GM23248 (cell line): ENCODE data around the gene TBX19.
"Not testable (repeated sequence)": the region's sequence is repeated elsewhere in the genome, so short reads cannot be mapped to it uniquely, and the experiment has no call there.

Experiments
- EZH2 ChIP-seq: fragments of 200-600 bp; sonication (generic); IDR thresholded peaks from 2 replicates; pipeline ENCODE4 v1.6.1; 2018; ENCODE audit warnings: antibody characterized with exemption, mild to moderate bottlenecking; ENCODE audit not compliant: insufficient read depth, poor library complexity, severe bottlenecking
- EZH2phosphoT487 ChIP-seq: fragments of 200-600 bp; sonication (generic); IDR thresholded peaks from 2 replicates; pipeline ENCODE4 v1.6.1; 2018; ENCODE audit warnings: antibody characterized with exemption, moderate library complexity, mild to moderate bottlenecking, low read depth; ENCODE audit not compliant: insufficient read depth

GRCh38 chr1:168354335-168355269, 73.9 kb downstream of the TBX19 start:
- not testable (repeated sequence) for TF ChIP-seq EZH2, EZH2phosphoT487
